HG02970 (cell line): Measurements from ENCODE around the gene ECD.

Experiments
- ATAC-seq: cut with Tn5 transposase; IDR thresholded peaks from one replicate; pipeline ENCODE4 v1.9.1; 2021; ENCODE audit warnings: mild to moderate bottlenecking, moderate library complexity, moderate number of reproducible peaks; ENCODE audit not compliant: unreplicated experiment, low FRiP score

The ECD gene

GRCh38 chr10:73167783-73168464, at the start of gene ECD, which contains the start of gene FAM149B1:
ECD (minus strand) TSS chr10:73168008; CDS start chr10:73163937, 4,071 bp downstream.
FAM149B1 (plus strand) TSS chr10:73168119; CDS start chr10:73168340, 221 bp downstream.
- ATAC-seq, result peak; percentile 97

- ATAC-seq, result no peak
Measured at GRCh38 chr10:73215749-73216148, 47.9 kb upstream of the ECD start.

- ATAC-seq, result no peak
Measured at GRCh38 chr10:73211106-73211811, 43.5 kb upstream of the ECD start.

GRCh38 chr10:73210395-73211105, 42.7 kb upstream of the ECD start:
- ATAC-seq, result no peak

- ATAC-seq, result no peak
Measured at GRCh38 chr10:73209705-73210104, 41.9 kb upstream of the ECD start.

- ATAC-seq, result no peak
Measured at GRCh38 chr10:73207883-73208282, 40.1 kb upstream of the ECD start.

- no peak for ATAC-seq
Measured at GRCh38 chr10:73206385-73206784, 38.6 kb upstream of the ECD start.

GRCh38 chr10:73205890-73206289, 38.1 kb upstream of the ECD start:
- ATAC-seq, result no peak

GRCh38 chr10:73205081-73205480, 37.3 kb upstream of the ECD start:
- ATAC-seq, result no peak

GRCh38 chr10:73190188-73190587, 22.4 kb upstream of the ECD start:
- ATAC-seq, result no peak

GRCh38 chr10:73186266-73186665, 18.5 kb upstream of the ECD start:
- no peak for ATAC-seq

GRCh38 chr10:73183667-73184281, 16.0 kb upstream of the ECD start:
- no peak for ATAC-seq

- ATAC-seq, result no peak
Measured at GRCh38 chr10:73182568-73182967, 14.8 kb upstream of the ECD start.

GRCh38 chr10:73174148-73174925, 6.5 kb upstream of the ECD start:
- ATAC-seq, result no peak

GRCh38 chr10:73172867-73173266, 5.1 kb upstream of the ECD start:
- no peak for ATAC-seq

GRCh38 chr10:73169320-73169719, 1.5 kb upstream of the ECD start:
- ATAC-seq, result no peak

- ATAC-seq, result no peak
Measured at GRCh38 chr10:73168465-73168803, 626 bp upstream of the ECD start.

GRCh38 chr10:73167458-73167782, 388 bp downstream of the ECD start:
- ATAC-seq, result no peak

- no peak for ATAC-seq
Measured at GRCh38 chr10:73166972-73167371, 836 bp downstream of the ECD start.

- ATAC-seq, result no peak
Measured at GRCh38 chr10:73163096-73163495, 4.7 kb downstream of the ECD start.
